Subcutaneous abdominal adipose tissue (tissue), 5 donors: ENCODE data around the gene BCORL1.

ENCODE experiments used
- H3K27ac ChIP-seq: one replicate; pipeline ENCODE4 v1.7.0; 2013; ENCODE audit warnings: low read depth, mild to moderate bottlenecking, inconsistent platforms, low read length, moderate library complexity
- H3K27me3 ChIP-seq, 5 donors: one replicate each; pipeline ENCODE4 v1.7.0; 2013; ENCODE audit warnings: low read length in 5 of 5, inconsistent platforms in 1 of 5; ENCODE audit not compliant: control insufficient read depth in 5 of 5, insufficient read depth in 4 of 5
- H3K36me3 ChIP-seq, 5 donors: one replicate each; pipeline ENCODE4 v1.7.0; 2013; ENCODE audit warnings: low read length in 5 of 5; ENCODE audit not compliant: control insufficient read depth in 5 of 5, insufficient read depth in 5 of 5
- H3K4me1 ChIP-seq, 5 donors: one replicate each; pipeline ENCODE4 v1.7.0; 2013; ENCODE audit warnings: low read length in 5 of 5, mild to moderate bottlenecking in 3 of 5, moderate library complexity in 1 of 5; ENCODE audit not compliant: control insufficient read depth in 5 of 5, insufficient read depth in 5 of 5
- H3K4me3 ChIP-seq, 5 donors: one replicate each; pipeline ENCODE4 v1.7.0; 2013; ENCODE audit warnings: low read length in 5 of 5, low read depth in 1 of 5
- H3K9ac ChIP-seq, 5 donors: one replicate each; pipeline ENCODE4 v1.7.0; 2013; ENCODE audit warnings: low read length in 5 of 5, mild to moderate bottlenecking in 4 of 5, moderate library complexity in 3 of 5
- H3K9me3 ChIP-seq, 5 donors: one replicate each; pipeline ENCODE4 v1.7.0; 2013; ENCODE audit warnings: low read length in 5 of 5; ENCODE audit not compliant: control insufficient read depth in 5 of 5
- donor health status: healthy.
- donor health status: healthy.
- donor health status: healthy.
- donor health status: healthy.
- donor health status: healthy.

The BCORL1 gene

GRCh38 chrX:130005089-130005807 lies 22.8 kb downstream of the BCORL1 start:
- Histone ChIP-seq H3K9me3 (no peaks in the 10 kb centered on the region), H3K36me3 (peaks cover 0 to 19% (median 8%) of the 10 kb centered on the region in 5 donors), H3K9ac (no peak overlapping the region), H3K27me3 (peaks cover 0 to 7% (median 0%) of the 10 kb centered on the region in 5 donors), H3K27ac (no peak overlapping the region), H3K4me1 (no peaks in the 10 kb centered on the region), H3K4me3 (no peak overlapping the region)

- H3K27me3 ChIP-seq = peaks cover 0 to 8% (median 5%) of the 10 kb centered on the region in 5 donors
- no peak overlapping the region for H3K4me3 ChIP-seq
- no peaks in the 10 kb centered on the region for H3K4me1 ChIP-seq
- no peak overlapping the region for H3K9ac ChIP-seq
- H3K36me3 ChIP-seq = peaks cover 0 to 44% (median 28%) of the 10 kb centered on the region in 5 donors
- H3K9me3 ChIP-seq = no peaks in the 10 kb centered on the region
- no peak overlapping the region for H3K27ac ChIP-seq
Observed at GRCh38 chrX:130009658-130010223, 27.3 kb downstream of the BCORL1 start.

GRCh38 chrX:130012683-130013082 lies 30.2 kb downstream of the BCORL1 start:
- Histone ChIP-seq H3K4me3 (no peak overlapping the region), H3K27me3 (peaks cover 0 to 10% (median 5%) of the 10 kb centered on the region in 5 donors), H3K4me1 (peaks cover 0 to 10% (median 0%) of the 10 kb centered on the region in 5 donors), H3K9me3 (no peaks in the 10 kb centered on the region), H3K27ac (no peak overlapping the region), H3K36me3 (peaks cover 0 to 45% (median 40%) of the 10 kb centered on the region in 5 donors), H3K9ac (no peak overlapping the region)

- H3K27ac ChIP-seq = no peak overlapping the region
- peaks cover 0 to 10% (median 5%) of the 10 kb centered on the region in 5 donors for H3K27me3 ChIP-seq
- no peak overlapping the region for H3K9ac ChIP-seq
- no peak overlapping the region for H3K4me3 ChIP-seq
- H3K4me1 ChIP-seq = peaks cover 0 to 10% (median 0%) of the 10 kb centered on the region in 5 donors
- H3K9me3 ChIP-seq = no peaks in the 10 kb centered on the region
- H3K36me3 ChIP-seq = peaks cover 0 to 45% (median 38%) of the 10 kb centered on the region in 5 donors
Observed at GRCh38 chrX:130013661-130014060, 31.2 kb downstream of the BCORL1 start.

GRCh38 chrX:130014356-130014755 lies 31.9 kb downstream of the BCORL1 start:
- Histone ChIP-seq H3K27me3 (peaks cover 0 to 10% (median 5%) of the 10 kb centered on the region in 5 donors), H3K27ac (no peak overlapping the region), H3K4me3 (no peak overlapping the region), H3K36me3 (peaks cover 0 to 41% (median 36%) of the 10 kb centered on the region in 5 donors), H3K9me3 (no peaks in the 10 kb centered on the region), H3K9ac (no peak overlapping the region), H3K4me1 (peaks cover 0 to 10% (median 0%) of the 10 kb centered on the region in 5 donors)

GRCh38 chrX:130014770-130015169 lies 32.3 kb downstream of the BCORL1 start:
- Histone ChIP-seq H3K9ac (no peak overlapping the region), H3K27ac (no peak overlapping the region), H3K4me1 (peaks cover 0 to 14% (median 0%) of the 10 kb centered on the region in 5 donors), H3K27me3 (peaks cover 0 to 10% (median 5%) of the 10 kb centered on the region in 5 donors), H3K9me3 (no peaks in the 10 kb centered on the region), H3K4me3 (no peak overlapping the region), H3K36me3 (peaks cover 0 to 37% (median 36%) of the 10 kb centered on the region in 5 donors)

- Histone ChIP-seq H3K9ac (no peak overlapping the region), H3K9me3 (no peaks in the 10 kb centered on the region), H3K4me3 (no peak overlapping the region), H3K36me3 (peaks cover 0 to 37% (median 35%) of the 10 kb centered on the region in 5 donors), H3K27ac (no peak overlapping the region), H3K27me3 (peaks cover 0 to 7% (median 5%) of the 10 kb centered on the region in 5 donors), H3K4me1 (peaks cover 0 to 14% (median 0%) of the 10 kb centered on the region in 5 donors)
Observed at GRCh38 chrX:130015181-130015580, 32.7 kb downstream of the BCORL1 start.

GRCh38 chrX:130018143-130018542 lies 35.7 kb downstream of the BCORL1 start:
- Histone ChIP-seq H3K36me3 (peaks cover 0 to 39% (median 37%) of the 10 kb centered on the region in 5 donors), H3K4me3 (no peak overlapping the region), H3K9ac (no peak overlapping the region), H3K27ac (no peak overlapping the region), H3K9me3 (no peaks in the 10 kb centered on the region), H3K27me3 (peaks cover 0 to 6% (median 2%) of the 10 kb centered on the region in 5 donors), H3K4me1 (peaks cover 0 to 25% (median 0%) of the 10 kb centered on the region in 5 donors)

- Histone ChIP-seq H3K27ac (no peak overlapping the region), H3K4me3 (no peak overlapping the region), H3K27me3 (peaks cover 0 to 2% (median 0%) of the 10 kb centered on the region in 5 donors), H3K9me3 (no peaks in the 10 kb centered on the region), H3K36me3 (peaks cover under 1 to 27% (median 22%) of the 10 kb centered on the region in 5 donors), H3K4me1 (peaks cover 0 to 34% (median 2%) of the 10 kb centered on the region in 5 donors), H3K9ac (peak overlapping the region in 2 of 5 donors; percentile 14 to 22)
Observed at GRCh38 chrX:130020661-130021324, 38.4 kb downstream of the BCORL1 start.
